ENCODE data around the gene GPAT3.

The GPAT3 gene

GRCh38 chr4:83585982-83586508, 50.1 kb downstream of the GPAT3 start:
- H3K27ac ChIP-seq: no peak overlapping the region
- TF ChIP-seq ZFX (IDR thresholded peaks at IDR 0.05) (no peak), CTCF (conservative IDR thresholded peaks at IDR 0.05) (no peak)

GRCh38 chr4:83589279-83589678, 53.4 kb downstream of the GPAT3 start:
- TF ChIP-seq CTCF (conservative IDR thresholded peaks at IDR 0.05): no peak
- no peak for TF ChIP-seq ZFX (IDR thresholded peaks at IDR 0.05)
- no peak overlapping the region for H3K27ac ChIP-seq

DNA sequence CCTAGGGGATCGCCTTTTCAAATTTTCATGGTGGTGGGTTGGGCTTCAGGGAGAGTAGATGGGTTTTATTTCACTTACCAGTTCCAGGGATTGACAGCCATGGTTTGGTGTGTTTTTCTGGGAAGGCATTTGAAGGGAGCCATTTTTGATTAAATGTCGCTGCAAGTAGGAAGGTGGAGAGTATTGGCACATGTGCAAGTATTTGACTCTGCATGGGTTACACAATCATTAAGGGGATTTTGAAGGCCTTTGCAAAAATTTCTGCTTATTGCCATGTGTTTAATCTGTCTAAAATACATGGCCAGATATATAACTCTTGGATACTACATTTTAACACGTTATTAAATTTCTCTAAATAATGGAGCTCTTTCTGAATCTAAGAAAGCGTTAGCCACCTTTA, 55.1 kb downstream of the GPAT3 start:
- TF ChIP-seq CTCF (conservative IDR thresholded peaks at IDR 0.05) (no peak), ZFX (IDR thresholded peaks at IDR 0.05) (no peak)
- H3K27ac ChIP-seq: no peak overlapping the region

- H3K27ac ChIP-seq: no peak overlapping the region
- no peak for TF ChIP-seq CTCF (conservative IDR thresholded peaks at IDR 0.05)
- no peak for TF ChIP-seq ZFX (IDR thresholded peaks at IDR 0.05)
Observed at GRCh38 chr4:83591730-83592129, 55.8 kb downstream of the GPAT3 start.

GRCh38 chr4:83599183-83599582, 63.3 kb downstream of the GPAT3 start:
- no peak overlapping the region for H3K27ac ChIP-seq
- TF ChIP-seq ZFX (IDR thresholded peaks at IDR 0.05) (no peak), CTCF (conservative IDR thresholded peaks at IDR 0.05) (no peak)

GRCh38 chr4:83603129-83603528, 67.2 kb downstream of the GPAT3 start:
- TF ChIP-seq ZFX (IDR thresholded peaks at IDR 0.05): no peak
- no peak for TF ChIP-seq CTCF (conservative IDR thresholded peaks at IDR 0.05)
- H3K27ac ChIP-seq: no peak overlapping the region

DNA sequence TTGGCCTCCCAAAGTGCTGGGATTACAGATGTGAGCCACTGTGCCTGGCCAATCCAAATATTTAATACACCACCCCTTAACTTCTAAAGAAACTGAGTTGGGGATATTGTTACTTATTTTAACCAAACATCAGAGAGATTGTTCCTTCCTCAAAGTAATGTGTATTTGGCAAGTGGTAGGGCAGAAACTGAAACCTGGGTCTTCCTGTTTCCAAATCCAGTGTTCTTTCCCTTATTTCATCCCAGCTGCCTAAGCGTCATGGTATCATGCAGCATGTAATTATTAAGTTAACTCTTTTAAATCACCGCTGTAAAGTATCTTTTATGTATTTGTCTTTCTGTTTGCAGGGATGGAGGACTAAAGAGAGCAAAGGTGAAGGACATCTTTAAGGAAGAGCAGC, 68.4 kb downstream of the GPAT3 start:
- no peak overlapping the region for H3K27ac ChIP-seq
- TF ChIP-seq ZFX (IDR thresholded peaks at IDR 0.05) (no peak), CTCF (conservative IDR thresholded peaks at IDR 0.05) (no peak)

All from C4-2B (cell line).